Dendritic cell treated with granulocyte-macrophage colony-stimulating factor and Interleukin-4, amounts not matched to agents 40 ng/mL and 50 ng/mL, for 4 days (primary cell): ENCODE results near the gene STXBP5.
"Not testable (repeated sequence)": the region's sequence is repeated elsewhere in the genome, so short reads cannot be mapped to it uniquely, and the experiment has no call there.

Source experiments
- H3K27ac Mint-ChIP-seq: one replicate; pipeline ENCODE4 v1.8.0; 2022; ENCODE audit warnings: mild to moderate bottlenecking, mixed read lengths
- H3K27me3 Mint-ChIP-seq: one replicate; pipeline ENCODE4 v1.8.0; 2022; ENCODE audit warnings: mild to moderate bottlenecking, mixed read lengths
- H3K36me3 Mint-ChIP-seq: one replicate; pipeline ENCODE4 v1.8.0; 2022; ENCODE audit warnings: low read depth, mixed read lengths
- H3K4me1 Mint-ChIP-seq: one replicate; pipeline ENCODE4 v1.8.0; 2022; ENCODE audit warnings: low read depth, mixed read lengths
- H3K4me3 Mint-ChIP-seq: one replicate; pipeline ENCODE4 v1.8.0; 2022; ENCODE audit warnings: mild to moderate bottlenecking, moderate library complexity, mixed read lengths
- H3K9me3 Mint-ChIP-seq: one replicate; pipeline ENCODE4 v1.8.0; 2022; ENCODE audit warnings: mixed read lengths
- intact Hi-C: fragments of 100-400 bp; cut with micrococcal nuclease; formaldehyde crosslinking; loops from one replicate; pipeline ENCODE4 v1.15.0; 2022

Gene STXBP5

GRCh38 chr6:147223736-147224135 is 19.5 kb downstream of the STXBP5 start:
- H3K4me3 Mint-ChIP-seq: no peak overlapping the region
- peaks cover 44% of the 10 kb centered on the region for H3K36me3 Mint-ChIP-seq
- H3K27me3 Mint-ChIP-seq: no peaks in the 10 kb centered on the region
- no peaks in the 10 kb centered on the region for H3K9me3 Mint-ChIP-seq
- H3K27ac Mint-ChIP-seq: no peak overlapping the region
- intact Hi-C loops: loop anchor here (10.0 kb wide), 1 partner anchor 319 kb away; no protein-coding TSS in a partner anchor
- peaks cover 53% of the 10 kb centered on the region for H3K4me1 Mint-ChIP-seq

DNA sequence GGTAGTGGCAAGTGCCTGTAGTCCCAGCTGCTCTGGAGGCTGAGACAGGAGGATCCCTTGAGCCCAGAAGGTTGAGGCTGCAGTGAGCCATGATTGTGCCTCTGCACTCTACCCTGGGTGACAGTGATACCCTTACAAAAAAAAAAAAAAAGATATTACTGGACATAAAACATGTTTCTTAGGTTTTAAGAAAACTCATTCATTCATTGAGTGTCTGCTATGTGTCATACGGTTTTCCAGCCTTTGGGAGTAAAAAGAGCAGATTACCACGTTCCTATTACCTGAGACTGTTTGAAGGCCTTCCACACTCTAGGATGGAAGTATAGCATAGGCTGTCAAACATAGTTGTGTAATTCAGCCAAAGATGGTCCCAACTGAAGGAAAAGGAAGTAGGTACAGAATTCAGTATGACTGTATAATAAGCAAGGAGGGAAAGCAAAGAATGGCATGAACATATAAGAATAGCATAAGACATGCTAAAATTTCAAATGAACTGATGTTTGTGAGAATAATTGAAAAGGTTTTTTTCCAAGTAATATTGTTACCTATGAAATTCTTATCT is 22.0 kb downstream of the STXBP5 start:
- Mint-ChIP-seq H3K27me3 (no peaks in the 10 kb centered on the region), H3K4me3 (no peak overlapping the region), H3K4me1 (peaks cover 35% of the 10 kb centered on the region), H3K36me3 (peaks cover 30% of the 10 kb centered on the region), H3K27ac (no peak overlapping the region), H3K9me3 (no peaks in the 10 kb centered on the region)
- intact Hi-C loops: loop anchor here (10.0 kb wide), 1 partner anchor 321 kb away; no protein-coding TSS in a partner anchor

- Mint-ChIP-seq H3K4me3 (no peak overlapping the region), H3K4me1 (peaks cover 29% of the 10 kb centered on the region), H3K9me3 (no peaks in the 10 kb centered on the region), H3K27me3 (no peaks in the 10 kb centered on the region), H3K27ac (no peak overlapping the region), H3K36me3 (peaks cover 30% of the 10 kb centered on the region)
- intact Hi-C loops: loop anchor here (10.0 kb wide), 1 partner anchor 322 kb away; no protein-coding TSS in a partner anchor
Measured at GRCh38 chr6:147226877-147227276, 22.7 kb downstream of the STXBP5 start.

- intact Hi-C loops: loop anchor here (10.0 kb wide), 1 partner anchor 323 kb away; no protein-coding TSS in a partner anchor
- Mint-ChIP-seq H3K27ac (no peak overlapping the region), H3K4me1 (peaks cover 19% of the 10 kb centered on the region), H3K36me3 (peaks cover 27% of the 10 kb centered on the region), H3K4me3 (no peak overlapping the region), H3K9me3 (no peaks in the 10 kb centered on the region), H3K27me3 (no peaks in the 10 kb centered on the region)
Measured at GRCh38 chr6:147227770-147228320, 23.6 kb downstream of the STXBP5 start.

GRCh38 chr6:147231589-147231988 is 27.4 kb downstream of the STXBP5 start:
- H3K27me3 Mint-ChIP-seq: no peaks in the 10 kb centered on the region
- intact Hi-C loops: no loop called here
- H3K27ac Mint-ChIP-seq: no peak overlapping the region
- H3K9me3 Mint-ChIP-seq: no peaks in the 10 kb centered on the region
- H3K4me1 Mint-ChIP-seq: peaks cover 15% of the 10 kb centered on the region
- H3K4me3 Mint-ChIP-seq: no peak overlapping the region
- peaks cover 16% of the 10 kb centered on the region for H3K36me3 Mint-ChIP-seq

DNA sequence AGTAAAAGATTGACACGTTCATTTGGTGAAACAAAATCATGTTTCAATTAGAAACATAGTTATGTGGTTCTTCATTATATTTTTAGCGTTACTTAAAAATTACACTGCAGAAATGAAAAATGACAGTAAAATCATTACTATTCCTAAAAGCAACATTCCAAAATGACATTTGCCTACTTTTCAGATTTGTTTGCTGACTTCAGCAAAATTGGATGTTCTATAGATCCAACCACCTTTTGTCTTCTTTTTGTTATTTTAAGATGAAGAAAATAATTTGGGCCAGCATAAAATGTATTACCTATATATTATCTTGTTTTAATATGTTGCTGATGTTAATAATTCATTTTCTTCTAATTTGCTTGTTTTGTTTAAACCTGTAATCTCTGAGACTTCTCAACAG is 30.5 kb downstream of the STXBP5 start:
- Mint-ChIP-seq H3K36me3 (peaks cover 15% of the 10 kb centered on the region), H3K27ac (no peak overlapping the region), H3K9me3 (no peaks in the 10 kb centered on the region), H3K4me3 (no peak overlapping the region), H3K4me1 (no peaks in the 10 kb centered on the region), H3K27me3 (no peaks in the 10 kb centered on the region)
- intact Hi-C loops: no loop called here

GRCh38 chr6:147238164-147238563 is 33.9 kb downstream of the STXBP5 start:
- Mint-ChIP-seq H3K36me3 (peaks cover 21% of the 10 kb centered on the region), H3K27ac (no peak overlapping the region), H3K4me3 (no peak overlapping the region), H3K4me1 (no peaks in the 10 kb centered on the region), H3K9me3 (no peaks in the 10 kb centered on the region), H3K27me3 (no peaks in the 10 kb centered on the region)
- intact Hi-C loops: no loop called here

- Mint-ChIP-seq H3K4me1 (no peaks in the 10 kb centered on the region), H3K4me3 (no peak overlapping the region), H3K27ac (no peak overlapping the region), H3K36me3 (peaks cover 21% of the 10 kb centered on the region), H3K27me3 (no peaks in the 10 kb centered on the region), H3K9me3 (no peaks in the 10 kb centered on the region)
- intact Hi-C loops: no loop called here
Measured at GRCh38 chr6:147238906-147239305, 34.7 kb downstream of the STXBP5 start.

DNA sequence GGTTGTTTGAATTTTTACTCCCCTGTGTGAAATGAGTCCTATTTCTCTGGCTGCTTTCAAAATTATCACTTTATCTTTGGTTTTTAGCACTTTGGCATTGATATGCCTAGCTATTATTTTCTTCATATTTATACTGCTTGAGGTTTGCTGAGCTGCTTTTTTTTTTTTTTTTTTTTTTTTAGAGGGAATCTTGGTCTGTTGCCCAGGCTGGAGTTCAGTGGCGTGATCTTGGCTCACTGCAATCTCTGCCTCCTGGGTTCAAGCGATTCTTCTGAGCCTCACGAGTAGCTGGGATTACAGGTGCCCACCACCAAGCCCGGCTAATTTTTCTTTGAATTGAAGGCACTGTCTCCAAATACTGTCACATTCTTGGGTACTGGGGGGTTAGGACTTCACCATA is 40.6 kb downstream of the STXBP5 start:
- Mint-ChIP-seq H3K27ac (no peak overlapping the region), H3K4me1 (no peaks in the 10 kb centered on the region), H3K9me3 (no peaks in the 10 kb centered on the region), H3K27me3 (no peaks in the 10 kb centered on the region), H3K4me3 (no peak overlapping the region), H3K36me3 (peaks cover 51% of the 10 kb centered on the region)
- intact Hi-C loops: no loop called here

DNA sequence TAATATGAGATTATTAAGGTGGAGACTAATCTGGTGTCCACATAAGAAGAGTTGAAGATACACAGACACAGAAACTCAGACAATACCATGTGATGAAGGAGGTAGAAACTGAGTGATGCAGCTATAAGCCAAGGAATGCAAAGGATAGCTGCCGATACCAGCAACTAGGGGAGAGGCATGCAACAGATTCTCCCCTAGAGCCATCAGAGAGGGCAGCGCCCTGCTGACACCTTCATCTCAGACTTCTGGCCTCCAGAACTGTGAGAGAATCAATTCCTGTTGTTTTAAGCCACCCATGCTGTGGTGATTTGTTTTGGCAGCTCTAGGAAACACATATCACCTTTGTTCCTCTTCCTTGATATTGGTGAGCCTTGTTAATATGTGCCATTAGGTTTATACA is 41.5 kb downstream of the STXBP5 start:
- H3K9me3 Mint-ChIP-seq: no peaks in the 10 kb centered on the region
- no peak overlapping the region for H3K4me3 Mint-ChIP-seq
- peaks cover 53% of the 10 kb centered on the region for H3K36me3 Mint-ChIP-seq
- H3K4me1 Mint-ChIP-seq: no peaks in the 10 kb centered on the region
- intact Hi-C loops: no loop called here
- H3K27me3 Mint-ChIP-seq: no peaks in the 10 kb centered on the region
- H3K27ac Mint-ChIP-seq: no peak overlapping the region

GRCh38 chr6:147246853-147247635 is 42.8 kb downstream of the STXBP5 start:
- peaks cover 13% of the 10 kb centered on the region for H3K9me3 Mint-ChIP-seq
- intact Hi-C loops: no loop called here
- H3K4me1 Mint-ChIP-seq: no peaks in the 10 kb centered on the region
- H3K27ac Mint-ChIP-seq: no peak overlapping the region
- H3K27me3 Mint-ChIP-seq: no peaks in the 10 kb centered on the region
- H3K36me3 Mint-ChIP-seq: peaks cover 64% of the 10 kb centered on the region
- H3K4me3 Mint-ChIP-seq: no peak overlapping the region

DNA sequence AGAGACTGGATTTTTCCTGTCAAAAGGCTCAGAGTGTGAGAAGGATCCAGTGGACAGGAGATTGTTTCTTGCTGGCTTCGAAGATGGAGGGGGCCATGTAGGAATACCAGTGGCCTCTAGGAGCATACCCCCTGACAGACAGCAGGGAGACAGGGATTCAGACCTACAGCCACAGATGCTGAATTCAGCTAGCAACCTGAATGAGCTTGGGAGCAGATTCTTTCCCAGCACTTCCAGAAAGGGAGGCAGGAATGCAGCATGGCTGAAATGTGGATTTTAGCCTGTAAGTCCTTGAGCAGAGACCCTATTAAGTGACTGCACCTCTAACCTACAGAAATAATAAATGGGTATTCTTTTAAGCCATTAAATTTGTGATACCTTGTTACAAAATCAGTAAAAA is 44.6 kb downstream of the STXBP5 start:
- intact Hi-C loops: no loop called here
- peaks cover 73% of the 10 kb centered on the region for H3K36me3 Mint-ChIP-seq

DNA sequence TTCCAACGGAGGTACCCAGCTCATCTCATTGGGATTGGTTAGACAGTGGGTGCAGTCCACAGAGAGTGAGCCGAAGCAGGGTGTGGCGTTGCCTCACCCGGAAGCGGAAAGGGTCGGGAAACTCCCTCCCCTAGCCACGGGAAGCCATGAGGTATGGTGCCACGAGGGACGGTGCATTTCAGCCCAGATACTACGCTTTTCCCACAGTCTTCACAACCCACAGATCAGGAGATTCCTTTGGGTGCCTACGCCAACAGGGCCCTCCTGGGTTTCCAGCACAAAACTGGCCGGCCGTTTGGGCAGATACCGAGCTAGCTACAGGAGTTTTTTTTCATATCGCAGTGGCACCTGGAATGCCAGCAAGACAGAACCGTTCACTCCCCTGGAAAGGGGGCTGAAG is 46.9 kb downstream of the STXBP5 start:
- intact Hi-C loops: no loop called here
- peaks cover 29% of the 10 kb centered on the region for H3K9me3 Mint-ChIP-seq
- no peak overlapping the region for H3K27ac Mint-ChIP-seq
- H3K4me1 Mint-ChIP-seq: peaks cover 8% of the 10 kb centered on the region
- H3K27me3 Mint-ChIP-seq: no peaks in the 10 kb centered on the region
- H3K36me3 Mint-ChIP-seq: peaks cover 60% of the 10 kb centered on the region
- no peak overlapping the region for H3K4me3 Mint-ChIP-seq

More for the DNA sequence above, 44.6 kb downstream of the STXBP5 start:
- Mint-ChIP-seq H3K27me3 (no peaks in the 10 kb centered on the region), H3K4me3 (no peak overlapping the region), H3K27ac (no peak overlapping the region), H3K9me3 (peaks cover 29% of the 10 kb centered on the region), H3K4me1 (no peaks in the 10 kb centered on the region)

GRCh38 chr6:147254929-147255473 is 50.8 kb downstream of the STXBP5 start:
- Mint-ChIP-seq H3K36me3 (peaks cover 38% of the 10 kb centered on the region), H3K4me1 (peaks cover 14% of the 10 kb centered on the region), H3K9me3 (peaks cover 29% of the 10 kb centered on the region)
- H3K27ac Mint-ChIP-seq, intact Hi-C loops, H3K4me3 Mint-ChIP-seq, H3K27me3 Mint-ChIP-seq: not testable (repeated sequence)
